ENCODE data around the gene ZNF205.
"Not testable (repeated sequence)": the region's sequence is repeated elsewhere in the genome, so short reads cannot be mapped to it uniquely, and the experiment has no call there.

The ZNF205 gene

DNA sequence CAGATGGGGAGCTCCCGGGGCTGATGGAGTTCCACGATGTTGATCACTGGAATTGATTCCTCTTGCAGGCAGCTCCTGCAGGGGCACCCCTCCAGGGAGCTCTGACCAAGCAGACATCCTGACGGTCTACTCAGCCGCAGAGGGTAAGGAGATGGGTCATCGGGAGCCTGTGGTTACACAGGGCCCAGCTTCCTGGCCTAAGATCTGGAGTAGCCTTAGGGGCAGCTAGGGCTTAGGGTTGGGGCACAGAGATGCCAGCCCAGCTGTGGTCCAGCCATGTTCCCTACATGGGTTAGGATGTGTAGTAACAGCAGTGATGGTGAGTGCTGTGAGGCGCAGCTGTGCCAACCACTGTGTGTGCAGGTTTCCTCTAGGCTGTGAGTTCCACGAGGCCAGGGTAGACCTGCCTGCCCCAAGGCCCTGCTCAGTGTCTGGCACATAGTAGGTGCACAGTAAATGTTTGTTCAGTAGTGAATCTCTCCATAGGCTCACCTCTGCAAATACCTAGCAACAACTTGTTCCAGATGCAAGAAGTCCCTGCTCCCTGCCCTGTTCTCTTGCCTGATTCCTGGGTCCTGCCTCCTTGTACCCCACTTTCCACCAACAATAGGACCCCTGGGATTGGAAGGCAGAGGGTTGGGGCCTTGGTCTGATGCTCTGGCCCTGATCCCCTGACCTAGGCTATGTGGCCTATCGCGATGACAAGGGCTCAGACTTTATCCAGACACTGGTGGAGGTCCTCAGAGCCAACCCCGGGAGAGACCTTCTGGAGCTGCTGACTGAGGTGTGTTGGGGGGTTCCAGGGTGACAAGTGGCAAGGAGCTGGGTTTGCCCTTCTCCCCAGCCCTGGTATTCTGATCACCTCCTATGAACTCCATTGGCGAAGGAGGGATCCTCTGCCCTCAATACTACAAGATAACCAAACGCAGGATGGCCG is 36.1 kb downstream of the ZNF205 start:
- no peak for DNase-seq (ENCODE audit: low read depth, low spot score)

DNA sequence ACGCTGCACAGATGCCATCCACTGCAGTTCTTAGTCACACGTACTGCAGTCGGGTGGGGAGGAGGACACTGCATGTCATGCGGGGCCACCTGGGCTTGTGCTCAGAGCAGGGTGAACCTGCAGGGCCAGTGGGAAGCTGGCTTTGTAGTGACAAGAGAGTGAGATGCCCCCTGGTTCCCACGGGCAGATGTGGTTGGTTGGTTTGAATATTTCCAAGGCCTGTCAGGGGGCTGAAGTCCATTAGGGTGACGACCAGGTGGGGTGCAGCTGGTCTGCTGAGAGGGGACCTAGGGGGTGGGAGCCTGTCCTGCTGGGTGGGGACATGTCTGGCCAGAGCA is 36.8 kb downstream of the ZNF205 start:
- no peak for DNase-seq (ENCODE audit: low read depth, low spot score)

DNA sequence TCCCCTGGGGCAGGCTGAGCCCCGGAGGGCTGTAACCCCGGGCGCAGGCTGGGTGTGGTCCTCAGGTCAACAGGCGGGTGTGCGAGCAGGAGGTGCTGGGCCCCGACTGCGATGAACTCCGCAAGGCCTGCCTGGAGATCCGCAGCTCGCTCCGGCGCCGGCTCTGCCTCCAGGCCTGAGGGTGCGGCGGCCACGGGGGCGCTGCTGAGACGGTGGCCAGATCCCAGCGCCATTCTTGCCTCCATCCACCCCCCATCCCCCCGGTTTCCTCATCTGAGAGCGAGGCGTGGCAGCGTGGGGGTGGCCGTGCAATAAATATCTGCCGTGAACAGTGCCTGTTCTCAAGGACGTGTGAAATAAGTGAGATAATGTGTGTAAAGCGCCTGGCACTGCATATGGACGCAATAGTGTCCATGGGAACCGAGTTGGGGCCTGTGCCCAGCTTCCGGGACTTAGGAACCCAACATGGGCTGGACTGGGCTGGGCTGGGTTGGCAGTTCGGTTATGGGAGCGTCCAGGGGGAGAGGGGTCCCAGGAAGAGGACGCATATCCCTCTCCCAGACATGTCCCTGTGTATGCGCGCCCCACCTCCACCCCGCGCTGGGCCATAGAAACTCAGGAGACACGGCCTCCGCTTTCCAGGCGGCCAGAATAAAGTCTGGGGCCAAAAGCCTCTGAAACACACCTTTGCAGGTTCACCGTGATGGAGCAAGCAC is 37.4 kb downstream of the ZNF205 start:
- DNase-seq (ENCODE audit: low read depth, low spot score) = no peak

DNA sequence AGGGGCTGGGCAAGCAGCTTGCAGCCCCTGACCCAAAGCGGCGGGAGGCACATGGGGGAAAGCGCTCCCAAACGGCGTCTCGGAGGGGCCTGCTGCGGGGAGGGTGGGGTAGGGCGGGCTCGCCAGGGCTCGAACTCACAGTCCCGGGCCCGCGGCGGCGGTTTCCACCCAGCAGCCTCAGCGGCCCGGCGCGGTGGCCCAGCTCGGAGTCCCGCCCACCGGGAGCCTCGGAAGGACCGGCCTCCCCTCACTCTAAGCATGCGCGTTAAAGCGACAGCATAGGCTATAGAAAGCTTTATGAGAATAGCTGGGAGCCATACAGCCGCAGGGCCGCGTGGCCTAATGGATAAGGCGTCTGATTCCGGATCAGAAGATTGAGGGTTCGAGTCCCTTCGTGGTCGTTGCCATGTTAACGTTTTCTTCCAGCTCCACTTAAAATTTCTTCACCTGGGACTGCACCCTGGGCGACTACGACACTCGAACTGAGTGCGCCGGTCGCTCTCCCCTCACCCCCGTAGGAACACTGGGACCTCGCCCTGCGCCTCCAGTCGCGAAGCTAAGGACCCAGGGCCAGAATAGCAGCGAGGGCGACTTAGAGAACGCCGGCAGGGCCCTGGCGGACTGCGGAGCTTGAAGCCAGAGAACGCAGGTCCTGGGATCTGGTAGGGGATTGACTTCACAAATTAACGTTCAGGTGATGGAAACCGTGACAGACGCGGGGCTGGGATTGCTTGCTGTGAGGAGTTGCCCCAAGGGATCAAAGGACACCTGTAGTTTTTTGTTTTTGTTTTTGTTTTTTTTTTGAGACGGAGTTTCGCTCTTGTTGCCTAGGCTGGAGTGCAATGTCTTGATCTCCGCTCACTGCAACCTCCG is 38.2 kb downstream of the ZNF205 start:
- DNase-seq (ENCODE audit: low read depth, low spot score) = peak; percentile 87

DNA sequence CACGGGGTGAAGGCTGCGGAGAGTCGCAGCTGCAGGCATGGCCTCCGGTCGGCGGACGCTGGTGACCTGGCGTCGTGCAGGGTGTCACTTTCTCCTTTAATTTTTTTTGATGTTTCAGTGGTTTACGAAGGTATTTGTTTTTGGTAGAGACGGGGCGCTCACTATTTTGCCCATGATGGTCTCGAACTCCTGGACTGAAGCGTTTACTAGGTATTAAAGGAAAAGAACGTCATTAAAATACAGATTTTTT is 39.6 kb downstream of the ZNF205 start:
- DNase-seq (ENCODE audit: low read depth, low spot score) = no peak

DNA sequence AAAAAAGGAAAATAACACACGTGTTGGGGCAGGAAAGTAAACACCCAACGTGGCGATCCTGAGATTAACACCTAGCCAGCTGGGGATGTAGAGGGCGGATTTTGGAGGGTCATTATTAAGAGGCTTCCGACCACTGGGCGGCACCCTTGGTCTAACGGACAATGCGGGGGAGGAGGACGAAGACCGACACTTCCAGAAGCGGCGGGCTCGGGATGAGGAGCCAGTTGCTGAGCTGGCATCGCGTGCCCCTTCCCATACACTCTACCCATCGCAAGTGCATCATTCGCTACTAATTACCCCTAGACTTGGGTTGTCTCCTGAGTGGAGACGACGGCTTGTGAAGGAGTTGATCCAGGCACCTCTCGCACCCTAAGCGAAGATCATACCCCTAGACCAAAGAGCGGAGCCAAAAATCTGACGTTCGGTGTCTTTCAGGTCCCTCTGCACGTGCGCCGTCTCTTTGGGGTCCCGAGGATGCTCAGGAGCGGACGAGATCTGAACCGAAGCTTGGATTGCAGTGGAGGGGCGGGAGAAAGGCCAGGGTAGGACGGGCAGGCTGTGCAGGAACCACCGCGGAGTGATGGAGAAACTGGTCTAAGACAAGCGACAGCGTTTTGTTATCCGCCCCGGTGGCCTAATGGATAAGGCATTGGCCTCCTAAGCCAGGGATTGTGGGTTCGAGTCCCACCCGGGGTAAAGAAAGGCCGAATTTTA is 40.0 kb downstream of the ZNF205 start:
- DNase-seq (ENCODE audit: low read depth, low spot score) = peak; percentile 73

DNA sequence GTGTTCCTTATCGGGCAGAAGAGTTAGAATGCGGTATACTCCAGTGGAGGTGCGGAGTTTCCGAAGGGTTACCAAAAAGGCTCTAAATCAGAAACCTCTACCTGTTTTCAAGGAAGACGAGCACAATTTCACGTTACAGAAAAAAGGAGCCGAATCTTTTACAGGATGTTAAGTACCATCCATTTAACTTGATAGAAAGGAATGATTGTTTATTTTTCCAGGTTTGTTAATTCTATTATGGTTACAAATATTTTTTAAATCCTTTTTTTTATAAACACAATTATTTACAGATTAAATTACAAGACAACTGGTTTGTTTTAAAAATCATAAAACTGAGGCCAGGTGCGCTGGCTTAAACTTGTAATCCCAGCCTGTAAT is 40.6 kb downstream of the ZNF205 start:
- no peak for DNase-seq (ENCODE audit: low read depth, low spot score)

DNA sequence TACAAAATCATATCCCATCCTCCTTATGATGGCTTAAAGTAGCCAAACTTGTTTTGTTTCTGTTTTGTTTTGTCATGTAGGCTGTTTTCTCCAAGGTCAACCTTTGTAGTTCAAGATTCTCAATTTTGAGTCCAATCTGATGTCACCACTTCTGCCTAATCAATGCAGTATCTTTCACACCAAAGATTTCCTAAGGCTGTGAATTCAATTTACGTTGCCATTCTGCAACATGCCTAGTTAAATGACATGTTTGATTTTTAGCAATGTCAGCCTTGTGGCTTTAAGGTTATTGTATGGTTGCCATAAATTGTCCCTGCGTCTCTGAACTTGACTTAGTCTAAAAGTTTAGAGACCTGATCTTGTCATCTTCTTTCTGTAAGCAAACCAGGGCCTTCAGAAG is 42.8 kb downstream of the ZNF205 start:
- no peak for DNase-seq (ENCODE audit: low read depth, low spot score)

DNA sequence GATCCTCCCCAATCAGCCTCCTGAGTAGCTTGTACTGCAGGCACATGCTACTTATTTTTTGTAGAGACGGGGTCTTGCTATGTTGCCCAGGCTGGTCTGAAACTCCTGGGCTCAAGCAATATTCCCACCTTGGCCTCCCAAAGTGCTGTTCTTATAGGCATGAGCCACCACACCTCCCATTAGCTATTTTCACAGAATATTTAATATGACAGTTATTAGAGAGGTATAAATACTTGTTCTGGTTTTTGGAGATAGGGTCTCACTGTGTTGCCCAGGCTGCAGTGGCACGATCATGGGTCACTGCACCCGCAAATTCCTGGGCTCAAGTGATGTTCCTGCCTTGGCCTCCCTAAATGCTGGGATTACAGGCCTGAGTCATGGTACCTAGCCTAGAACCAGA is 43.6 kb downstream of the ZNF205 start:
- DNase-seq (ENCODE audit: low read depth, low spot score) = no peak

DNA sequence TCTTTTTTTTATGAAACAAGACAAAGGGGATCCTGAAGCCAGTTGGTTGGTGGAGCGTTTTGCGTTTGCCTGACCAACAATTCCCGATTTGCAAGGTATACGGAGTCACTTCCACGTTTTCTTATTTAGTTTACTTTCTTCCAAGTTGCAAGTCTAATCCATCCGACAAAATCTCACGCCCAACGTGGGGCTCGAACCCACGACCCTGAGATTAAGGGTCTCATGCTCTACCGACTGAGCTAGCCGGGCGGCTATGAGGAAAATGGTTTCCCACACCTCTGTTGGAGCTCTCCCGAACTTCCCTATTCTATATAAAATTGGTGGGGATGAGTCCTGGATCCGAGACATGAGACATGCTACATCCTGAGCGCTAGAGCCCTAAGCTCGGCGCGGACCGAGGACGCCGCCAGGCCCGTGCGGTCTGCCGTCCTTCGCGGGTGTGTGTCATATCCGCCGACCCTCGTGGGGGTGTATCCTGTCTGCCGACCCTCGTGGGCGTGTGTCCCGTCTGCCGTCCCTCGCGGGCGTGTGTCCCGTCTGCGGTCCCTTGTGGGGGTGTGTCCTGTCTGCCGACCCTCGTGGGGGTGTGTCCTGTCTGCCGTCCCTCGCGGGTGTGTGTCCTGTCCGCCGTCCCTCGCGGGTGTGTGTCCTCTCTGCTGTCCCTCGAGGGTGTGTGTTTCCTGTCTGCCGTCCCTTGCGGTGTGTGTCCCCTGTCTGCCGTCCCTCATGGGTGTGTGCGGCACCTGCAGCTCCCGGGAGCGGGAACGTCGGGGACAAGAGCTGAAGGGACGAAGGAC is 45.0 kb downstream of the ZNF205 start:
- DNase-seq (ENCODE audit: low read depth, low spot score) = peak; percentile 67

DNA sequence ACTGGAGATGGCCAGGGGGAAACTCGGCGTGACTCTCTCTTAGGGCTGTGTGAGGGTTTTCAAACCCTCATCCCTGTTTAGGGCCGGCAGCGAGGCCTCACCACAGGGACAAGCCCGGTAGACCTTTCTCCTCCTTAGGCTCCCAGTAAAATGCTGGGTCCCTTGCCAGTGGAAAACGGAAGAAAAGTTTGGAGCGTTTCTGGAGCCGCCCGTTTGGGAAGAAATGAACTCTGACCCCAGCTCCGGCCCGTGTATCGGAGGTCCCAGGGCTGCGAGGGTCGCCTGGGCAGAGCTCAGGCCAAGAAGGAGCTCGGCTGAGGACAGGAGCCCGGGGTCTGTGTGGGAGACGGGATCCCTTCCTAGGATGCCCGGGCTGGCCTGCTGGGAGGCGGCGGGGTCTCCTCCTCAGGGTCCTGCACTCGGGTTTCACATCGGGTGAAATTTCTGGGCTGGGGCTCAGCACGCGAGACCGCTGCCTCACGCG is 45.7 kb downstream of the ZNF205 start:
- DNase-seq (ENCODE audit: low read depth, low spot score) = no peak

DNA sequence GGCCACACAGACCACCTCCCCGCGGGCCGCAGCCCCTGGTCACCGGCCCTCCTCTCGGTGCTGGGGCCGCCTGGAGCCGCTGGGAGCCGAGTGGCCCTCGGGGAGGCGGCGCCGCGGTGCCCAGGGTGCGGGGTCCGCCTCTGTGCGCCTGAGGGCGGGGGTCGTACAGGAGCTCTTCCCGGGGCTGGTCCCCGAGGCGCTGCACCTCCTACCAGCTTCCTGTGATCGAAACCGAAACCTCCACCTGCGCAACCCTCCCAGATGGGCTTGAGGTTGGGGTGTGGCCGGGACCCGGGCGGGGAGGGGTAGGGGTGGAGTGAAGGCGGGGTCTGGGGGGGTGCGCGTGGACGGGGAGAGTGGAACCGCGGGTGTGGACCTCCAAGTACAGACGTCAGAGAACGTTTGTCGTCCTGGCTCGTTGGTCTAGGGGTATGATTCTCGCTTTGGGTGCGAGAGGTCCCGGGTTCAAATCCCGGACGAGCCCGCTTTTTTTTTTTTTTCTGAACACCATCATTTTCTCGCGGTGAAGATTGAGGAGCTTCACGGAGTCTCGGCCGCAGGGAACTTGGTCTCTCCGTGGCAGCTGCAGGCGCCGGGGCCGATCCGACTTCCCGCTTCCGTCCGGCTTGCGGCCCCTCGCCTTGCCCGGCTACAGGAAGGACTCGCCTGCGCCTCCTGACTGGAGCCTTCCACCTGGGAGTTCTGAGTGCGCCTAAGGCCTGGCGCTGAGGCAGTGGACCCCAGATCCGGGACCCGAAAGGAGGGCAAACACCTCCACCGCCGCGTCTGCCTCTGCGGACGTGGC is 46.3 kb downstream of the ZNF205 start:
- no peak for DNase-seq (ENCODE audit: low read depth, low spot score)

DNA sequence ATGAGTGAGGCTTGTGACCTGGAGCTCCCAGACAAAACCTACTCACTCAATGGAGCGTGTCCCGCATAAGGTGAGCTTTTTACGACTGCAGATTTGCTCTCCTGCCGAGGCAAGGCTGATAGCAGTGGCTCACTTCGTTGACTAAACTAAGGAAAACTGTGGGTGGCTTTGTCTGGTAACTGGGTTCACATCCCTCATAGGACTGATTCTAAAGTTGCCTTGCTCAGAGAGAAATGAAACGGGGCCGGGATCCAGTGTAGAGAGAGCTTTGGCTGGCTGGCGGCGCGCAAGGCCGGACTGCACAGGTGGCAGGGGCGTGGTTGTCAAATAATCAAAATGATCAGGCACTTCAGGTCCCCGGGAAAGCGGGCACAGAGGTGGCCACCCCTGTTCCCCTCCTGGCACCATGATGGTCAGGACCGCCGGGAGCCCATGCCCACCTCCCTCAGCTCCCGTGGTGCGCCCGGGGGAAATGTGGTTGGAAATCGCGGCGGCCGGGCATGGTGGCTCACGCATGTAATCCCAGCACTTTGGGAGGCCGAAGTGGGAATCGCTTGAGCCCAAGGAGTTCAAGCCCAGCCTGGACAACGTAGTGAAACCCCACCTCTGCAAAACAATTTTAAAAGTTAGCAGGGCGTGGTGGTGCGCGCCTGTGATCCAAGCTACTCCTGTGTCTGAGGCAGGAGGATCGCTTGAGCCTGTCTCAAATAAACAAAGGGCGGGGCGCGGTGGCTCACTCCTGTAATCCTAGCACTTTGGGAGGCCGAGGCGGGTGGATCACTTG is 49.0 kb downstream of the ZNF205 start:
- DNase-seq (ENCODE audit: low read depth, low spot score) = no peak

DNA sequence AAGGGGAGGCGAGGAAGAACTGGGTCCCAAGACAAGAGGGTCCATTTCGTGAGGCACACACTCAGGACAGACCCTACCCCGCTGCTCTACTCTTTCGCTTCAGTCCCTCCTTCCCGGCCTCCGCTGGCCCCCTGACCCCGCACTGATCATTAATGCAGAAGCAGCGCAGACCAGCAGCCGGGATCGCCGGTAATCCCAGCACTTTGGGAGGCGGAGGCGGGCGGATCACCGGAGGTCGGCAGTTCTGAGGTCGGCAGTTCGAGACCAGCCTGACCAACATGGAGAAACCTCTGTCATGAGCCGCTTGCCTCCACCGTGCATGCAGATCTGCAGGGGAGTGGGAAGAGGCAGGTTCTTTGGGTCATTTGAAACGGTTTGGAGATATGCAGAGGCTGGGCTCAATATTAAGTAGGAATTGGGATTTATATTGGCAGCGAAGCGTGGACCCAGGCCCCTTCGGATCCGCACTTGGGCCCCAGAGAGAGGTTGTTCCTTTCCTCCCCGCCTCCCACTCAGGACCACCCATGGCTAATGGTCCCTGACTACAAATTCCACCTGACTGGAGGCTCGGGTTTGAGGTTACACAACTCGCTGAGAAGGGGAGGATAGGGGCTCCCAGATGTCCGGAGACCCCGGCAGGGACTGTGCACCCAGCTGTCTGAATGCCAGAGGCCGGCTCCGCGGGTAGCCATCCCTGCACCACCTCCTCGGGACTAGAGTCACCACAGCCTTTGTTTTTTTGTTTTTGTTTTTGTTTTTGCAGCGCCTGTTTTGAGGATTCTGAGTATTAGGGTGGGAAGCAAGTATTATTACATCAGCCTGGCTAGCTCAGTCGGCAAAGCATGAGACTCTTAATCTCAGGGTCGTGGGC is 52.0 kb downstream of the ZNF205 start:
- DNase-seq (ENCODE audit: low read depth, low spot score) = no peak

DNA sequence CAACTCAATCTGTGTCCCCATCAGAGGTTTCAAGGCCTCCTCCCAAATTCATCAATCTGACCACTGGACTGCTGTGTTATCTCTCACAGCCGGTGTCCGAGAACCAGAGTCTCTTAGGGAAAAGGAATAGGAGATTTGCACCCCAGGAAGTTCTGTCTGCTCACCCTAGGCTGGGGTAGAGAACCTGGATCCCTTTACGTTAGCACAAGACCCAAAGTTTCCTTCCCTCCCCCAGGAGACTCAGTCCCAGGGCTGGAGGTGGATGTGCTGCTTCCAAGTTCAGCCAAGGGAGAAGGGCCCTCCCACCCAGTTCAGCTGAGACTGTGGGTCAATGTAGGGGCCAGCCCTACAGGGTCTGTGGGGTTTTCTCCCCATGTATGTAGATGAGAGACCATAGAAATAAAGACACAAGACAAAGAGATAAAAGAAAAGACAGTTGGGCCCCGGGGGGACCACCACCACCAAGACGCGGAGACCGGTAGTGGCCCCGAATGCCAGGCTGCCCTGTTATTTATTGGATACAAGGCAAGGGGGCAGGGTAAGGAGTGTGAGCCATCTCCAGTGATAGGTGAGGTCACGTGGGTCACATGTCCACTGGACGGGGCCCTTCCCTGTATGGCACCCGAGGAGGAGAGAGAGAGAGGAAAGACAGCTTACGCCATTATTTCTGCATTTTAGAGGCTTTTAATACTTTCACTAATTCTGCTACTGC is 52.9 kb downstream of the ZNF205 start:
- DNase-seq (ENCODE audit: low read depth, low spot score) = no peak

DNA sequence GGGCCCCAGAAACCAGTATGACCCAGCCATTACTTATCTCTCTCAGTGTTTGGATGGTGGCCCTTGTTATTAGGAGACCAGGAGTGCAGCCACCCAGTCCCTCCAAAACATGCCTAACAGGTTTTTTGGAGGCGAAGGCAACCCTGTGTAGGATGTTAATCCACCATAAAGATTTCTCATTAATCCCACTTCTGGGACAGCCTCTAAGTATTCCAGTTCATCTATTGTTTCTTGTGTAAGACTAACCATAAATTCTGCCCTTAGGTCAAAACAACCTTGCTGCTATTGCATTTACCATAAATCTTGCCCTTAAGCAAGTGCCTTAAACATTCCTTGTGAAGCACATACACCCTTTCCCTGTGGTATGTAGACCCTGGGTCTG is 54.1 kb downstream of the ZNF205 start:
- no peak for DNase-seq (ENCODE audit: low read depth, low spot score)

DNA sequence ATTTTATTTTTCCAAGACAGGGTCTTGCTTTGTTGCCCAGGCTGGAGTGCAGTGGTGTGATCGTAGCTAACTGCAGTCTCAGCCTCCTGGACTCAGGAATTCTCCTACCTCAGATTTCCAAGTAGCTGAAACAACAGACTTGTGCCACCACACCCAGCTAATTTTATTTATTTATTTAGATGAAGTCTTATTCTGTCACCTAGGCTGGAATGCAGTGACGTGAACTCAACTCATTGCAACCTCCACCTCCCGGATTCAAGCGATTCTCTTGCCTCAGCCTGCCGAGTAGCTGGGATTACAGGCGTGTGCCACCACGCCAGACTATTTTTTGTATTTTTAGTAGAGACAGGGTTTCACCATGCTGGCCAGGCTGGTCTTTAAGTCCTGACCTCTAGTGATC is 56.3 kb downstream of the ZNF205 start:
- not testable (repeated sequence) for DNase-seq (ENCODE audit: low read depth, low spot score)
